Transverse colon (tissue), 3 donors: ENCODE results near the gene SLC6A13.

ENCODE experiments used
- EP300 ChIP-seq: sonication (generic); formaldehyde crosslinking; IDR thresholded peaks from one replicate; pipeline ENCODE4 v1.6.1; 2017; ENCODE audit warnings: antibody characterized with exemption, low read depth
- POLR2A ChIP-seq: fragments of 450-650 bp; IDR thresholded peaks from one replicate; pipeline ENCODE4 v1.6.1; 2016; ENCODE audit warnings: antibody characterized with exemption, mild to moderate bottlenecking, moderate library complexity
- TF ChIP-seq, protein P1 (sequence below), 5 experiments: fragments of 200-600 bp in 3 of 5; fragments of 450-650 bp in 2 of 5; sonication (generic) in 3 of 5; IDR thresholded peaks; 1 replicate in 2 of 5; 2 replicates in 3 of 5; pipeline ENCODE4 v1.5.1; 2016 to 2017; ENCODE audit warnings: antibody characterized with exemption in 5 of 5, inconsistent platforms in 3 of 5, mild to moderate bottlenecking in 2 of 5, moderate library complexity in 1 of 5

DNA sequence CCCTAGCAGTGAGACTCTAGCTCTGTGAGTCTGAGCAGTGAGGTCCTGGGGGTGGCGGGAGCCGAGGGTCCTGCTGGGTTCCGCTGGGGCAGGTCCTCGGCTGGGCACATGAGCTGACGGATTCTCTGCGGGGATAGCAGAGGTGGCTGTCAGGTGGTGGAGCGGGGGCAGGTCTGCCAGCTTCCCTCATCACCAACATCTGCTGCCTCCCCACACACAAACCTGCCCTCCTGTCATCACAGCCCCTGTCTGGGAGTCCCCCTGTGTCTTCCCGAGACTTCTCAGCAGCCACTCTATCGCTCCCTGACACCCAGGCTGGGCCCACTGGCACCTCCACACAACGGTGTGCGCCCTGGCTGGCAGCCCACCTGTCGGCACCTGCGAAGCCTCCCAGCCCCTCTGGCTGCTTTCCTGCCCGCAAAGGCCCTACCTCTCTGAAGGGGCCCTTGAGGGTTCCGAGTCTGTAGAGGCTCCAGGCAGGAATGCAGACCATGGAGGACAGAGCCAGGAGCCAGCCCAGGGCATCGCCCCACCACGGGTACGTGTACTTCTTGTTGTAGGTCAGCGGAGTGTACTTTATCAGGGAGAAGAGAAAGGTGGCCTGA lies 41.6 kb downstream of the SLC6A13 start:
- TF ChIP-seq EP300 (no peak), POLR2A (no peak)
- TF ChIP-seq, protein P1, sequence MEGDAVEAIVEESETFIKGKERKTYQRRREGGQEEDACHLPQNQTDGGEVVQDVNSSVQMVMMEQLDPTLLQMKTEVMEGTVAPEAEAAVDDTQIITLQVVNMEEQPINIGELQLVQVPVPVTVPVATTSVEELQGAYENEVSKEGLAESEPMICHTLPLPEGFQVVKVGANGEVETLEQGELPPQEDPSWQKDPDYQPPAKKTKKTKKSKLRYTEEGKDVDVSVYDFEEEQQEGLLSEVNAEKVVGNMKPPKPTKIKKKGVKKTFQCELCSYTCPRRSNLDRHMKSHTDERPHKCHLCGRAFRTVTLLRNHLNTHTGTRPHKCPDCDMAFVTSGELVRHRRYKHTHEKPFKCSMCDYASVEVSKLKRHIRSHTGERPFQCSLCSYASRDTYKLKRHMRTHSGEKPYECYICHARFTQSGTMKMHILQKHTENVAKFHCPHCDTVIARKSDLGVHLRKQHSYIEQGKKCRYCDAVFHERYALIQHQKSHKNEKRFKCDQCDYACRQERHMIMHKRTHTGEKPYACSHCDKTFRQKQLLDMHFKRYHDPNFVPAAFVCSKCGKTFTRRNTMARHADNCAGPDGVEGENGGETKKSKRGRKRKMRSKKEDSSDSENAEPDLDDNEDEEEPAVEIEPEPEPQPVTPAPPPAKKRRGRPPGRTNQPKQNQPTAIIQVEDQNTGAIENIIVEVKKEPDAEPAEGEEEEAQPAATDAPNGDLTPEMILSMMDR (IDR thresholded peaks at IDR 0.05), result no peak
